H1 (cell line): ENCODE results near the gene ICOSLG. TPM values are rescaled to one million over a fixed set of nuclear protein-coding genes. Genes with fewer than 3 reads are reported as not detected.
"Not testable (repeated sequence)": the region's sequence is repeated elsewhere in the genome, so short reads cannot be mapped to it uniquely, and the experiment has no call there.

Experiments
- CTCF ChIA-PET: fragments of 300-600 bp; sonication (Branson Sonifier 250); formaldehyde crosslinking; loops from one replicate; lab custom pipeline; 2021; ENCODE audit not compliant: partially characterized antibody; lab: Charles Lee
- POLR2A ChIA-PET: fragments of 300-600 bp; sonication (Branson Sonifier 250); formaldehyde crosslinking; loops from one replicate; lab custom pipeline; 2021; ENCODE audit warnings: inconsistent platforms; ENCODE audit not compliant: partially characterized antibody; lab: Charles Lee
- DNase-seq, 2 experiments: peaks; one replicate each; pipeline versions ENCODE4 v3.0.0 to v3.0.0-alpha.2; 2010 to 2022; ENCODE audit warnings: low spot score in 2 of 2, low read depth in 1 of 2, mixed read lengths in 1 of 2
- FAIRE-seq: peaks from 2 replicates; lab custom pipeline; 2011; peaks lifted over from hg19 to GRCh38; lab: Jason Lieb, UNC
- H2AFZ ChIP-seq: 2 replicates; pipeline ENCODE4 v1.8.1; 2012; ENCODE audit warnings: low read length, inconsistent platforms
- H2AK5ac ChIP-seq: 2 replicates; pipeline ENCODE4 v1.6.1; 2013; ENCODE audit warnings: low read depth, low read length
- H2BK120ac ChIP-seq: replicated peaks from 2 replicates; pipeline ENCODE3; 2013; ENCODE audit warnings: low read depth, low read length, inconsistent platforms
- H2BK12ac ChIP-seq: 2 replicates; pipeline ENCODE4 v1.6.1; 2013; ENCODE audit warnings: low read depth, low read length
- H2BK15ac ChIP-seq: 2 replicates; pipeline ENCODE4 v1.6.1; 2013; ENCODE audit warnings: low read length
- H2BK20ac ChIP-seq: 2 replicates; pipeline ENCODE4 v1.6.1; 2013; ENCODE audit warnings: low read length
- H2BK5ac ChIP-seq: 2 replicates; pipeline ENCODE4 v1.6.1; 2013; ENCODE audit warnings: low read depth, low read length
- H3K14ac ChIP-seq: 2 replicates; pipeline ENCODE4 v1.6.1; 2013; ENCODE audit warnings: inconsistent platforms; ENCODE audit not compliant: insufficient read length
- H3K18ac ChIP-seq: 2 replicates; pipeline ENCODE4 v1.6.1; 2013; ENCODE audit warnings: low read length; ENCODE audit errors: extremely low read depth
- H3K23ac ChIP-seq: 2 replicates; pipeline ENCODE4 v1.6.1; 2013; ENCODE audit warnings: inconsistent platforms; ENCODE audit not compliant: insufficient read length
- H3K23me2 ChIP-seq: 2 replicates; pipeline ENCODE4 v1.6.1; 2013; ENCODE audit warnings: low read depth, low read length
- H3K27ac ChIP-seq: 2 replicates; pipeline ENCODE4 v1.6.1; 2011; ENCODE audit warnings: low read depth, low read length, inconsistent platforms
- H3K27me3 ChIP-seq, 4 experiments: replicated peaks in 1 of 4; 1 replicate in 1 of 4; 2 replicates in 3 of 4; pipeline versions ENCODE4 v1.6.1 to v1.8.1; 2011 to 2013; ENCODE audit warnings: low read length in 3 of 4, mild to moderate bottlenecking in 3 of 4, inconsistent platforms in 2 of 4, mixed read lengths in 2 of 4, moderate library complexity in 1 of 4; ENCODE audit not compliant: control insufficient read depth in 3 of 4, insufficient read depth in 3 of 4; ENCODE audit errors: extremely low read depth in 1 of 4
- H3K36me3 ChIP-seq, 4 experiments: 2 replicates each; pipeline versions ENCODE4 v1.6.1 to v1.8.1; 2011 to 2013; ENCODE audit warnings: mild to moderate bottlenecking in 4 of 4, low read length in 3 of 4, moderate library complexity in 2 of 4, control low read depth in 1 of 4, inconsistent platforms in 1 of 4; ENCODE audit not compliant: insufficient read depth in 4 of 4, control insufficient read depth in 2 of 4
- H3K4ac ChIP-seq: replicated peaks from 2 replicates; pipeline ENCODE3; 2013; ENCODE audit warnings: low read length, low read depth, mixed read lengths, inconsistent platforms; ENCODE audit not compliant: insufficient read length
- H3K4me1 ChIP-seq, 4 experiments: replicated peaks in 1 of 4; 1 replicate in 1 of 4; 2 replicates in 3 of 4; pipeline versions ENCODE4 v1.6.1 to v1.8.1; 2011 to 2013; ENCODE audit warnings: low read length in 3 of 4, inconsistent platforms in 2 of 4, mixed read lengths in 1 of 4; ENCODE audit not compliant: insufficient read depth in 4 of 4, control insufficient read depth in 3 of 4
- H3K4me2 ChIP-seq, 2 experiments: 2 replicates each; pipeline versions ENCODE4 v1.6.1 to v1.8.1; 2011 to 2013; ENCODE audit warnings: low read depth in 2 of 2, low read length in 2 of 2, control low read depth in 1 of 2, inconsistent platforms in 1 of 2, mild to moderate bottlenecking in 1 of 2; ENCODE audit not compliant: insufficient read depth in 1 of 2
- H3K4me3 ChIP-seq, 4 experiments: fragments of 200-600, 300-600 bp in 1 of 4; sonication (generic), shearing (Covaris generic), sonication (Bioruptor Twin) in 1 of 4; 2 replicates each; pipeline versions ENCODE4 v1.5.1 to v1.8.1; 2011 to 2016; ENCODE audit warnings: low read length in 4 of 4, low read depth in 3 of 4, control low read depth in 2 of 4, inconsistent platforms in 2 of 4, mild to moderate bottlenecking in 2 of 4, mixed read lengths in 1 of 4, moderate library complexity in 1 of 4; ENCODE audit not compliant: insufficient read depth in 2 of 4; ENCODE audit errors: extremely low read depth in 1 of 4
- H3K56ac ChIP-seq: replicated peaks from 2 replicates; pipeline ENCODE3; 2013; ENCODE audit warnings: low read depth, mild to moderate bottlenecking, mixed read lengths, low read length, inconsistent platforms; ENCODE audit not compliant: insufficient read length
- H3K79me1 ChIP-seq: 2 replicates; pipeline ENCODE4 v1.6.1; 2013; ENCODE audit warnings: low read depth, low read length, control low read depth
- H3K79me2 ChIP-seq, 2 experiments: 2 replicates each; pipeline versions ENCODE4 v1.6.1 to v1.8.1; 2012 to 2013; ENCODE audit warnings: low read length in 2 of 2, mild to moderate bottlenecking in 2 of 2, inconsistent platforms in 1 of 2; ENCODE audit not compliant: insufficient read depth in 2 of 2, control insufficient read depth in 1 of 2
- H3K9ac ChIP-seq, 4 experiments: replicated peaks in 1 of 4; 1 replicate in 1 of 4; 2 replicates in 3 of 4; pipeline versions ENCODE4 v1.6.1 to v1.8.1; 2011 to 2013; ENCODE audit warnings: low read depth in 3 of 4, low read length in 3 of 4, control low read depth in 2 of 4, mild to moderate bottlenecking in 2 of 4, moderate library complexity in 2 of 4, inconsistent platforms in 1 of 4; ENCODE audit errors: extremely low read depth in 1 of 4
- H3K9me3 ChIP-seq, 2 experiments: 2 replicates each; pipeline versions ENCODE4 v1.6.1 to v1.8.1; 2012 to 2013; ENCODE audit warnings: mild to moderate bottlenecking in 2 of 2, moderate library complexity in 2 of 2, control low read depth in 1 of 2, inconsistent platforms in 1 of 2, low read depth in 1 of 2, low read length in 1 of 2, mixed read lengths in 1 of 2; ENCODE audit not compliant: insufficient read depth in 2 of 2
- H4K20me1 ChIP-seq, 2 experiments: replicated peaks in 1 of 2; 2 replicates each; pipeline versions ENCODE3 to v1.8.1; 2011 to 2013; ENCODE audit warnings: inconsistent platforms in 2 of 2, low read length in 2 of 2, mild to moderate bottlenecking in 1 of 2; ENCODE audit not compliant: insufficient read depth in 2 of 2, control insufficient read depth in 1 of 2
- H4K5ac ChIP-seq: 2 replicates; pipeline ENCODE4 v1.6.1; 2013; ENCODE audit warnings: low read length, low read depth, mixed read lengths, inconsistent platforms; ENCODE audit not compliant: insufficient read length
- H4K8ac ChIP-seq: 2 replicates; pipeline ENCODE4 v1.8.0; 2013; ENCODE audit warnings: mild to moderate bottlenecking, moderate library complexity, low read length, inconsistent platforms; ENCODE audit not compliant: insufficient read depth; ENCODE audit errors: extremely low read depth
- H4K91ac ChIP-seq: replicated peaks from 2 replicates; pipeline ENCODE3; 2013; ENCODE audit warnings: low read length, mixed read lengths, inconsistent platforms; ENCODE audit not compliant: insufficient read length
- BACH1 ChIP-seq: IDR thresholded peaks from 2 replicates; pipeline ENCODE4 v1.6.1; 2012; ENCODE audit warnings: low read length, improper control_type of control experiment
- BCL11A ChIP-seq, 2 experiments: IDR thresholded peaks; one replicate each; pipeline ENCODE4 v1.6.1; 2011; ENCODE audit warnings: low read depth in 2 of 2, low read length in 2 of 2, mild to moderate bottlenecking in 2 of 2
- CEBPB ChIP-seq: IDR thresholded peaks from 2 replicates; pipeline ENCODE4 v1.6.1; 2012; ENCODE audit warnings: low read depth, low read length
- GABPA ChIP-seq: IDR thresholded peaks from 2 replicates; pipeline ENCODE4 v1.6.1; 2011; ENCODE audit warnings: mild to moderate bottlenecking, low read length, moderate library complexity, borderline replicate concordance; ENCODE audit not compliant: insufficient read depth
- RAD21 ChIP-seq, 2 experiments: IDR thresholded peaks in 1 of 2; conservative IDR thresholded peaks in 1 of 2; 2 replicates each; pipeline ENCODE4 v1.6.1; 2011; ENCODE audit warnings: low read depth in 2 of 2, low read length in 2 of 2, improper control_type of control experiment in 1 of 2, inconsistent platforms in 1 of 2, mild to moderate bottlenecking in 1 of 2, moderate library complexity in 1 of 2
- whole genome bisulfite sequencing, 2 experiments: shearing (Covaris generic) in 1 of 2; methylation state at CpG; one replicate each; pipeline versions ENCODE4 v1.1.6 to v1.1.7; 2013 to 2015; ENCODE audit warnings: low lambda C conversion rate in 2 of 2, mixed read lengths in 2 of 2, inconsistent platforms in 1 of 2, low coverage in 1 of 2, missing lambda C conversion rate in 1 of 2; ENCODE audit not compliant: insufficient replicate concordance in 2 of 2, insufficient coverage in 1 of 2, insufficient read length in 1 of 2; ENCODE audit errors: extremely low coverage in 1 of 2, missing lambda C conversion rate in 1 of 2; 5-methylcytosine and 5-hydroxymethylcytosine counted together
- polyA plus RNA-seq, 7 experiments: library from polyadenylated mRNA; depleted of rRNA in 3 of 7; stranded (reverse) in 5 of 7; unstranded in 2 of 7; fragments of >200 nt in 5 of 7; fragments of 200-250 nt in 2 of 7; gene quantifications; 1 replicate in 5 of 7; 2 replicates in 1 of 7; 4 replicates in 1 of 7; pipeline versions ENCODE4 v1.2.1 to v1.2.3, GENCODE V29; 2011 to 2013; ENCODE audit warnings: missing spikeins in 2 of 7, mixed read lengths in 2 of 7
- total RNA-seq: library from RNA; stranded (reverse); fragmentation: NEBNext Ultra II Directional; extraction: Animal tissue kit (Norgen Biotek cat#: 25700); gene quantifications from 2 replicates; pipeline ENCODE4 v1.2.1, GENCODE V29; 2021

The ICOSLG gene
- total and polyA plus RNA-seq, 2 of the 8 experiments (the other 6 are each of a cell fraction or from before 2014, with no cell fraction given): 2.3 to 5.5 TPM

DNA sequence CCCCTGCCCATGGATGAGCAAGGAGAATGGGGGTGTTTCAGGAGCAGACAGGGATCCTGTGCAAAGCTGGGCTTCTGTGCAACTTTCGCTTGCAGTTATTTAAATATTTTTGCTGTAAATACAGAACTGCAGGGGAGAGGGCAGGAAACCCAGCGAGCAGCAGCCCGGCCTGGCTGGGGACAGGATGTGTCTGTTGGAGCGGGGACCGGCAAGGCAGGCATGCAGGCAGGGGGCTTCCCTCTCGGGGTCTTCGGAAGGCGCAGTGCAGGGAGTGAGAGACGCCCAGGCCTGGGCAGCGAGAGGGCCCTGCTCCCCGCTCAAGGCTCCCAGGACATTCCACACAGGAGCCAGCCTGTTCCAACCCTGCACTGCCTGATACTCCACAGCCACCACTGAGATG, 43.2 kb upstream of the ICOSLG start (continued):
- no peak for TF ChIP-seq BCL11A (IDR thresholded peaks at IDR 0.05; ENCODE audit: low read depth in 2 of 2, low read length in 2 of 2)
- no peak for TF ChIP-seq BACH1
- no peak for TF ChIP-seq GABPA
- TF ChIP-seq RAD21 (IDR thresholded peaks at IDR 0.05 in 1 of 2, conservative IDR thresholded peaks at IDR 0.05 in 1 of 2; ENCODE audit: low read depth in 2 of 2, low read length in 2 of 2): no peak
- no peak for TF ChIP-seq CEBPB

GRCh38 chr21:44283211-44283785, 42.6 kb upstream of the ICOSLG start:
- H2AFZ ChIP-seq, POLR2A ChIA-PET, H3K27ac ChIP-seq, H3K36me3 ChIP-seq, H3K4me3 ChIP-seq, H2AK5ac ChIP-seq, H3K79me2 ChIP-seq, H2BK120ac ChIP-seq, H4K20me1 ChIP-seq, H3K9me3 ChIP-seq, H3K4ac ChIP-seq, H4K8ac ChIP-seq, H3K23ac ChIP-seq, H3K4me2 ChIP-seq, H3K9ac ChIP-seq, H4K5ac ChIP-seq, H2BK5ac ChIP-seq, H3K14ac ChIP-seq, DNase-seq, H3K56ac ChIP-seq, H2BK20ac ChIP-seq, H3K23me2 ChIP-seq, FAIRE-seq, H3K79me1 ChIP-seq, H4K91ac ChIP-seq: not testable (repeated sequence)
- Histone ChIP-seq H3K27me3 (peaks cover 0 to 28% (median 17%) of the 10 kb centered on the region in 4 experiments; a peak in 5 of 7 replicates), H3K4me1 (peaks cover 0 to 23% (median 15%) of the 10 kb centered on the region in 4 experiments; a peak in 6 of 7 replicates), H3K18ac (peak overlapping the region; percentile 71; the same call in 1 of the 2 replicates), H2BK12ac (peak overlapping the region; percentile 68; the same call in 1 of the 2 replicates), H2BK15ac (0 out of 2 replicates have a peak overlapping the region, but pooled peaks have one; percentile 72)
- CTCF ChIA-PET: interaction anchor here (5.3 kb wide), 1 partner anchor 13 kb away, joined by 53 read pairs; no protein-coding TSS in a partner anchor
- 39% methylated on average over 11 of the region's 11 CpGs; no CpG with 5 or more reads in 1 of the 2 experiments for WGBS, 2 experiments
